ENCODE results near the gene RNF125.
"Not testable (repeated sequence)": the region's sequence is repeated elsewhere in the genome, so short reads cannot be mapped to it uniquely, and the experiment has no call there.

Gene RNF125

DNA sequence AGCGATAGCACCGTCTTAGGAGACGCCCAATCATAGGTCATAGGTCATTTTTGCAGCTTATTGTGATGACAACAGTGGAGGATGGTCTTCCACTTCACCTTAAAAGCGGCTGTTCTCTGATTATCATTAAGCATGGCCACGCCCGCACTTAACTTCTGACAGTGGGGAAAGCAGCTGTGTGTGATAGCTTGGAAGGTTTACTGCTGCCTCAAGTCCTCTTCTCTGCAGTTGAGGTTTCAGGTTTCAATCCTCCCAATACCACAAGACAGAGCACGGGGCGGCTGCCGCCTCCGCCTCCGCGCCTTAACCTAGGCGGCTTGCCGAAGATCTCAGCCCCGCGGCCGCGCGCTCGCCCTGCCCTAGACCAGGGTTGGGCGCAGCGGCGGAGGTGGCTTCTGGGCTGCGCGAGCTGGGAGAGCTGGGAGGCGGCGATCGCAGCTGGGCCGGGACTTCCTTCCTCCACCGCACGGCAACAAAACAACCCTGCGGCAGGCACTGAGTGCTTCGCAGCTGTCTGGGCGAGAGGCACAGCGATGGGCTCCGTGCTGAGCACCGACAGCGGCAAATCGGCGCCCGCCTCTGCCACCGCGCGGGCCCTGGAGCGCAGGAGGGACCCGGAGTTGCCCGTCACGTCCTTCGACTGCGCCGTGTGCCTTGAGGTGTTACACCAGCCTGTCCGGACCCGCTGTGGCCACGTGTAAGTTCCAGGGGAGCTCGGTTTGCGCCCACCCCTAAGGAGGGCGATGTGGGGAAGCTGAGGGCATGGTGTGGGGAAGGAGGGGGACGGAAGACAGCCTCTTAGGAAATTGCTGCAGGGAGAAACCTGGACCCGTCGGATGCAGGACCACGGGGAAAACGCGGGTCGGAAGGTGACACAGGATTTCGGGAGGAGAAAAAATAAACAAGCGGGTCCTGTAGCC lies at the start of gene RNF125:
Gene RNF125, plus strand, starts transcription at position 495 of the 920 bp plus-strand sequence. Its CDS starts 39 bp downstream, at position 534.
- DNase-seq (ENCODE audit: low spot score): peak; percentile 93

- peak; percentile 12 for DNase-seq (ENCODE audit: low spot score)
Measured at GRCh38 chr18:31970617-31971016, 48.0 kb upstream of the RNF125 start.

GRCh38 chr18:31973929-31974546 lies 44.6 kb upstream of the RNF125 start:
- no peak for DNase-seq (ENCODE audit: low spot score)

DNA sequence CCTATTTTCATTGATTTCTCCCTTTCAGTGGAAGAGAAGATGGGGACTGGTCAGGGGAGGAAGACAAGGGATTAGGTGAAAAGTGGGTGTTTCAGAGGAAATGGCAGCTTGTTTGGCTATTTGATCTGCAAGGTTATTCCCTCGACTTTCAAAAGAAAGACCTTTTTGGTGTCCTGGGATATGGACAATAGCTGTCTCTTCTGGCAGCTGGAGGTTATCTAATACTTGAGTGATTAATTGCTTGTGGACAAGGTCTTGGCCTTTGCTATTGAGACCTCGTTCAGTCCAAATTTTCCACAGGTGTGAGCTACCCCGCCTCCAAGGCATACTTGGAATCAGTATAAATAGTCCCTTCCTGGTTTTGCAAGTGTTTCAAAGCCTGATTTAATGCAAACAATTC lies 42.4 kb upstream of the RNF125 start:
- DNase-seq (ENCODE audit: low spot score): no peak

DNA sequence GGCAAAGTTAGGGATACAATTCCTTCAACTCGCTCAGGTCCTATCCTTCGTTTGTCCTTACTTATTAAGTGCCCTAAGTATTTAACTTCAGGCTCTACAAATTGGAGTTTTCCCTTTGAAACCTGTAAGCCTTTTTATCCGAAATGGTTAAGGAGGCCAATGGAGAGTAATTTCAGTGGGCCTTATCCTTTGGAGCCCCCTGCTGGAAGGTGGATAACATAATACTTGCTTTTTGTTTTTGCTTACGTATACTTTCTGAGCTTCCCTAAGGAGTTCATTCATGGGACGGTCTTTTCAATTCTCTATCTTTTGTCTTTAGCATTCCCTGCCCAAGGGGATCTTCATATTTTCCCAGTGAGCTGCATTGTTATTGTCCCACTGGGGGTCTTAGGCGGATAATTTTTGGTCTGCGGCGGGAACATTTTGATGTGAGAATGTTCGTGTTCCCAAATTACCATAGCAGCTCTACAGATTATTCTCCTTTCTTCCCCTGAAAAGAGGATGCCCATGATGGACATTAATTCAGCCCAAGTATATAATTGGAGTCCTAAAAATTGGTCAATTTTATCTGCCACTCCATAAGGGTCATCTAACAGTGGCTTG lies 41.3 kb upstream of the RNF125 start:
- peak; percentile 42 for DNase-seq (ENCODE audit: low spot score)

DNA sequence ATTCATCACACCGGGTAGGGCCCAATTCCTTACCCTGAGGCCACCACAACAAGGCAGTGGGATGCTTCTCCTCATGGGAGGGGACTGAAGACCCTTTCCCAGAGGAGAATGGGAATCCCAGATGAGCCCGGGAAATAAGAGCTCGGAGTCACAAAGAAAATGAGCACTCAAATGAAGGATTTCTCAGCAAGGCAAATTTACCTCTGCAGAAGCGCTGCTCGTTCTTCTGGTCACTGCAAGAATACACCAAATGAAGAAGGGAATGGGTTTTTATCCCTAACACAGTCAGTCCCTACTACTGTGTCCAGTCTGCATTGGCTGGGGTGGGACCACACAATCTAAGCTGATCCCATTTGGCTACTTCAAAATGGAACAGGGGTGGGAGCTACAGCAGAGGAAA lies 40.0 kb upstream of the RNF125 start:
- DNase-seq (ENCODE audit: low spot score): no peak

DNA sequence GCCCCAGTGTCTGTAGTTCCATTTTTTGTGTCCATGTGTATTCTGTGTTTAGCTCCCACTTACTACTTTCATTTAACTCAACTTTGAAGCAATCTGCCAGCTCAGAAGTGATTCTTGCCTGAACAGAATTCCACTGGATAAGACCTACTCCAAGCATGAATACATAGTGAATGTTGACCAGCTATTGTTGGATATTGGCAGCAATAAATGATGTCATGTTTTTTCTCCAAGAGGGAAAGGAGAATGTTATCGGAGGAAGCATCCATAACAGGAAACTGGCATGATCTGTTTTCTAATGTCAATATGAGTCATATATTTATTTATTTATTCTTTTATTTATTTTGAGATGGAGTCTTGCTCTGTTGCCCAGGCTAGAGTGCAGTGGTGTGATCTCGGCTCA lies 38.9 kb upstream of the RNF125 start:
- DNase-seq (ENCODE audit: low spot score): no peak

DNA sequence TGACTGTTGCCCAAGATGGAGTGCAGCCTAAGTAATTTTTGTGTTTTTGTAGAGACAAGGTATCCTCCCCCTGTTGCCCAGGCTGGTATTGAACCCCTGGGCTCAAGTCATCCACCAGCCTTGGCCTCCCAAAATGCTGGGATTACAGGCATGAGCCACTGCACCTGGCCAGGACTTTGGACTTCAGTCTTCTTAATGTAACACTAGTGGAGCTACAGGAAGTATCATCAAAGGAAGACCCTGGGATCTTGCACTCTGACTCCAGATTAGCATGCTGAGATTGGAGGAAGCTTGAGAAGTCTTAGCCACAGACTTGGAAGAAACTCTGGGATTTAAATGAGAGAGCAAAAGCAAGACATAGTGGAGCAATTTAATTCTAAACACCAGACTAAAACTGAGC lies 37.8 kb upstream of the RNF125 start:
- DNase-seq (ENCODE audit: low spot score): no peak

GRCh38 chr18:31983020-31983419 lies 35.6 kb upstream of the RNF125 start:
- DNase-seq (ENCODE audit: low spot score): no peak

GRCh38 chr18:31983976-31984375 lies 34.6 kb upstream of the RNF125 start:
- no peak for DNase-seq (ENCODE audit: low spot score)

DNA sequence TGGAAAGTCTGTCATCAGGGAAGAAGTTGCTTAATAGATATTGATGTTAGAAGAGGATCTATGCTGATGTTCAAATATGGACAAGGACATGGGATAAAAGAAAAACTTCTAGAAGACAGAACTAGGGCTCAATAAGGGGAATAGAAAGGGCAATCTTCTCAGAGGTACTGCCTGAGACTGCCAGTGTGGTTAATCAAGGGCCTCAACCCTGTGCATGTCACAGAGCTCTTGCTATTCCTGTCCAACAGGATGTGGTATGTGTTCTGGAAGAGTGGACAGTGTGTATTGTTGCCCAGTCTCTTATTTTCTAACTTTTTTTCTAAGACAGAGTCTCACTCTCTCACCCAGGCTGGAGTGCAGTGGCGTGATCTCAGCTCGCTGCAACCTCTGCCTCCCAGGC lies 27.8 kb upstream of the RNF125 start:
- DNase-seq (ENCODE audit: low spot score): no peak

GRCh38 chr18:31996007-31996406 lies 22.6 kb upstream of the RNF125 start:
- DNase-seq (ENCODE audit: low spot score): no peak

GRCh38 chr18:31998880-31999412 lies 19.7 kb upstream of the RNF125 start:
- DNase-seq (ENCODE audit: low spot score): no peak

DNA sequence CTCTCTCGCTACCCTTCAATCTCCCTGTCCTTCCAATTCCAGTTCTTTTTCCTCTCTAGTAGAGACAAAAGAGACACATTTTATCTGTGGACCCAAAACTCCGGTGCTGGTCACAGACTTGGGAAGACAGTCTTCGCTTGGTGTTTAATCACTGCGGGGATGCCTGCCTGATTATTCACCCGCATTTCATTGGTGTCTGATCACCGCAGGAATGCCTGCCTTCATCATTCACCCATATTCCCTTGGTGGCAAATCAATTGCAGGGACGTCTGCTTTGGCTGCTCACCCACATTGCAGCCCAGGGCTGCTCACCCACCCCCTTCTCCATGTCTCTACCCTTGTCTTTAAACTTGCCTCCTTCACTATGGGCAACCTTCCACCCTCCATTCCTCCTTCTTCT lies 17.5 kb upstream of the RNF125 start:
- not testable (repeated sequence) for DNase-seq (ENCODE audit: low spot score)

DNA sequence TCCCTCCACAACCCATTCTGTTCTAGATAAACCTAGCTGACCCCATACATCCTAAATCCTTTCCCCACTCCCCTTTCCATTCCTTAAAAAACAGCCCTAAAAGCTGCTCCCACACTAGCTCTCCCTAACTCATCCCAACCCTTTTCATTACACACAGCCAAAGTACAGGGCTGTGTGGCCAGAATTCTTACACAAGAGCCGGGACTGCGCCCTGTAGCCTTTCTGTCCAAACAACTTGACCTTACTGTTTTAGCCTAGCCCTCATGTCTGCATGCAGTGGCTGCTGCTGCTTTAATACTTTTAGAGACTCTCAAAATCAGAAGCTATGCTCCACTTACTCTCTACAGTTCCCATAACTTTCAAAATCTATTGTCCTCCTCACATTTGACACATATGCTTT lies 14.8 kb upstream of the RNF125 start:
- DNase-seq (ENCODE audit: low spot score): not testable (repeated sequence)

- DNase-seq (ENCODE audit: low spot score): no peak
Measured at GRCh38 chr18:32010124-32010721, 8.4 kb upstream of the RNF125 start.

DNA sequence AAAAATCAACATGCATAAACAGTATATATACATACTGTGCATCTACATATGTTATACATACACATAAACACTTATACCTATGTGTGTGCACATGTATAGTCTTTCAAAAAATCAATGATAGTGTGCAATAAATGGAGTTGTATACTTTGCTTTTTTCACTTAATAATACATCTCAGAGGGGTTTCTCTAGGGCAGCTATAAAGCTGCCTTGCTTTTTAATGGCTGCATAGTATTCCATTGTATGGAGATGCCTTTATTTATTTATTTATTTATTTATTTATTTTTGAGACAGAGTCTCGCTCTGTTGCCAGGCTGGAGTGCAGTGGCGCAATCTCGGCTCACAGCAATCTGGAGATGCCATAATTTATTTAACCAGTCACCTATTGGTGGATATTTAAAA lies 7.4 kb upstream of the RNF125 start:
- no peak for DNase-seq (ENCODE audit: low spot score)

DNA sequence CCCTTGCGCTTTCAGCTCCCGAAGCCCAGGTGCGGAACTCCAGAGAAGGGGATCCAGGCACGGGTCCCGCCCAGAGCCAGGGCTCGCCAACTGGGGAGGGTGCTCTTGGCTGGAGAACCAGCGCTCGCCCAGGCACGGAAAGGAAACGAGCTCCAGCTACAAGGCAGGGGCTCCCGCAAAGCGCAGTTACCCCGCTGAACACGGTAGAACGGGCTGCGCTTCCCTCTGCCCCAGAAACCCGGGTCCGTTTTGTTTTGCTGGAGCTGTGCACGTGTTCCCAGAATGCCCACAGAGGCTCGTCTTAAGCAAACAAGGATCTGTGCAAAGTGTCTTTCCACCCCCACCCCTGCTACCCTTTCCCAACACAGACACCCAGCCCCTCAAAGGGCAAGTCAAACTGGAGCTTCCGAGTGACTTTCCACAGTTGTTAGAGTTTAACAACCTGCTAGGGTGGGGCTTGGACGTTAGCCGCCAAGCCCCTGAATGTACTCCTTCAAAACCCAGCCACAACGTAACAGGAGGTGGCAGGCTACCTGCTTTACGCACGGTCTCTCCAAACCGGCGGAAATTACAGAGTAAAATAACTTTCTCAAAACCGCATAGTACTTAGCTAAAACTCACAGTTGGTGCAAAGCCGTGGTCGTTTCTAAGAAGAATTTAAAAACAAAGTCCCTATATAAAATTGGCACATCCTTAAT lies 775 bp downstream of the RNF125 start:
- DNase-seq (ENCODE audit: low spot score): peak; percentile 58

DNA sequence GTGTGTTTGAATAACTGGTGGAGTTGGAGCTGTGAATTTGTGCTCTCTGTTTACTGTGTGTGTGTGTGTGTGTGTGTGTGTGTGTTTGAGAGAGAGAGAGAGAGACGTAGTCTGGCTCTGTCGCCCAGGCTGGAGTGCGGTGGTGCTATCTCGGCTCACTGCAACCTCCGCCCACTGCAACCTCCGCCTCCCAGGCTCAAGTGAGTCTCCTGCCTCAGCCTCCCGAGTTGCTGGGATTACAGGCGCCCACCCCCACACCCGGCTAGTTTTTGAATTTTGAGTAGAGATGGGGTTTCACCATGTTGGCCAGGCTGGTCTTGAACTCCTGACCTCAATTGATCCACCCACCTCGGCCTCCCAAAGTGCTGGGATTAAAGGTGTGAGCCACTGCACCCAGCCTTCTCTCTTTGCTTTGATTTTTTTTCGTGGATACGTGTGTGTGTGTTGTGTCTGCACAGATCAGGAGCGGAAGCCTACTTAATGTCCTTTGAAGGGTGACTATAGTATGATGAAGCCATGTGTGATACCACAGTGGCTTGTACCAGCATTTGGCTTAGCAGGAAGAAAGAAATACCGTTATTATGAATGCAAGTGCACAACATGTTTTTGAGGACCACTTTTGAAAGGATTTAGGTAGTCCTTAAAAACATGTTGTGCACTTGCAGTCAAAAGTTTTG lies 1.5 kb downstream of the RNF125 start:
- not testable (repeated sequence) for DNase-seq (ENCODE audit: low spot score)

- DNase-seq (ENCODE audit: low spot score): no peak
Measured at GRCh38 chr18:32021756-32022564, 3.3 kb downstream of the RNF125 start.
